Measurements from ENCODE around the gene SLC2A8. TPM values are rescaled to one million over a fixed set of nuclear protein-coding genes. Genes with fewer than 3 reads are reported as not detected.

The SLC2A8 gene, protein sequence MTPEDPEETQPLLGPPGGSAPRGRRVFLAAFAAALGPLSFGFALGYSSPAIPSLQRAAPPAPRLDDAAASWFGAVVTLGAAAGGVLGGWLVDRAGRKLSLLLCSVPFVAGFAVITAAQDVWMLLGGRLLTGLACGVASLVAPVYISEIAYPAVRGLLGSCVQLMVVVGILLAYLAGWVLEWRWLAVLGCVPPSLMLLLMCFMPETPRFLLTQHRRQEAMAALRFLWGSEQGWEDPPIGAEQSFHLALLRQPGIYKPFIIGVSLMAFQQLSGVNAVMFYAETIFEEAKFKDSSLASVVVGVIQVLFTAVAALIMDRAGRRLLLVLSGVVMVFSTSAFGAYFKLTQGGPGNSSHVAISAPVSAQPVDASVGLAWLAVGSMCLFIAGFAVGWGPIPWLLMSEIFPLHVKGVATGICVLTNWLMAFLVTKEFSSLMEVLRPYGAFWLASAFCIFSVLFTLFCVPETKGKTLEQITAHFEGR
- total RNA-seq: 10 to 100 TPM; 19.8 to 31.2 (median 25.7) TPM

DNA sequence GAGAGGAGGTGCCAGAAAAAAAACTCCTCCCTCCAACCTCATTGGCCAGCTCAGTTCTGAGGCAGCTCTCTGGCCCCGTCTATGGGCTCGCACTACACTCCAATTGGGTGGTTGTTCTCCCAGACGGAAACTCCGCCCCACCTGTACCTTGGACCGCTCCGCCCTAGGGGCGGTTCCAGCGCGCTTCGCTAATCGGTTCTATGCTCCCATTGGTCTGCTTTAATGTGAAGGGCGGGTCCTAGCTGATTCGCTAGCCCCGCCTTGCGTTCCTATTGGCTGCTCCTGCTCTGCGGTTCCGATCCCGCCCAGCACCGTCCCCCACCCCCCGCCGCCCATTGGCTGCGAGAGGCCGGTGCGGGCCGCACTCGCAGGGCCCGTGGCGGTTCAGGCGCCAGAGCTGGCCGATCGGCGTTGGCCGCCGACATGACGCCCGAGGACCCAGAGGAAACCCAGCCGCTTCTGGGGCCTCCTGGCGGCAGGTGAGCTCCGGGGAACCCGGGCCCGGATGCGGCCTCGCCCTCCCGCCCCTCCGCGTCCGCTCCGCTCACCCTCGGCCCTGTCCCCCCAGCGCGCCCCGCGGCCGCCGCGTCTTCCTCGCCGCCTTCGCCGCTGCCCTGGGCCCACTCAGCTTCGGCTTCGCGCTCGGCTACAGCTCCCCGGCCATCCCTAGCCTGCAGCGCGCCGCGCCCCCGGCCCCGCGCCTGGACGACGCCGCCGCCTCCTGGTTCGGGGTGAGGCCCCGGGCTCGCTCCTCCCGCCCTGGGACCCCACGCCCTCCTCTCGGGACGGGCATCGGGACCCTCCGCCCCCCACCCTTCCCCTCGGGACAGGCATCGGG lies at the start of gene SLC2A8:
Gene SLC2A8 (plus strand): TSS at position 362 of the 838 bp plus-strand sequence. CDS start 62 bp downstream, at position 424.
- ATAC-seq: peak; percentile 94 to 97
- intact Hi-C loops (cut with DNase I; ENCODE audit: low total_unique reads) (loop anchor here (1.0 to 5.0 kb wide), 4 partner anchors 27 to 175 kb away; partner anchors contain the start of genes LRSAM1, RPL12 and ZNF79), in situ Hi-C loops (cut with MboI; ENCODE audit: low sequenced_read_pairs in 4 of 4) (loop anchor here in 1 of 4 donors (25.0 kb wide), 1 partner anchor 460 kb away; no protein-coding TSS in a partner anchor)
- Histone ChIP-seq H3K27ac (peak within 1 kb of the TSS; percentile 81 to 95 (median 91)), H3K4me3 (peak within 1 kb of the TSS; percentile 75 to 95 (median 81)), H3K36me3 (peaks cover 0 to 16% of the 10 kb centered on the region in 2 donors), H3K27me3 (no peaks in the 10 kb centered on the region), H3K4me1 (peaks cover 17 to 19% of the 10 kb centered on the region in 2 donors), H3K9me3 (no peaks in the 10 kb centered on the region)
- TF ChIP-seq, protein P1, sequence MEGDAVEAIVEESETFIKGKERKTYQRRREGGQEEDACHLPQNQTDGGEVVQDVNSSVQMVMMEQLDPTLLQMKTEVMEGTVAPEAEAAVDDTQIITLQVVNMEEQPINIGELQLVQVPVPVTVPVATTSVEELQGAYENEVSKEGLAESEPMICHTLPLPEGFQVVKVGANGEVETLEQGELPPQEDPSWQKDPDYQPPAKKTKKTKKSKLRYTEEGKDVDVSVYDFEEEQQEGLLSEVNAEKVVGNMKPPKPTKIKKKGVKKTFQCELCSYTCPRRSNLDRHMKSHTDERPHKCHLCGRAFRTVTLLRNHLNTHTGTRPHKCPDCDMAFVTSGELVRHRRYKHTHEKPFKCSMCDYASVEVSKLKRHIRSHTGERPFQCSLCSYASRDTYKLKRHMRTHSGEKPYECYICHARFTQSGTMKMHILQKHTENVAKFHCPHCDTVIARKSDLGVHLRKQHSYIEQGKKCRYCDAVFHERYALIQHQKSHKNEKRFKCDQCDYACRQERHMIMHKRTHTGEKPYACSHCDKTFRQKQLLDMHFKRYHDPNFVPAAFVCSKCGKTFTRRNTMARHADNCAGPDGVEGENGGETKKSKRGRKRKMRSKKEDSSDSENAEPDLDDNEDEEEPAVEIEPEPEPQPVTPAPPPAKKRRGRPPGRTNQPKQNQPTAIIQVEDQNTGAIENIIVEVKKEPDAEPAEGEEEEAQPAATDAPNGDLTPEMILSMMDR (IDR thresholded peaks at IDR 0.05 in 4 of 5, conservative IDR thresholded peaks at IDR 0.05 in 1 of 5): peak in 3 of 5 experiments; percentile 29 to 52 (median 31)
- TF ChIP-seq POLR2A (IDR thresholded peaks at IDR 0.05): peak; percentile 84 to 86
- DNase-seq: peak; percentile 99 to 100

- intact Hi-C loops (cut with DNase I; ENCODE audit: low total_unique reads): loop anchor here (5.0 kb wide), 1 partner anchor 41 kb away; no protein-coding TSS in a partner anchor
- TF ChIP-seq, protein P1 (IDR thresholded peaks at IDR 0.05 in 4 of 5, conservative IDR thresholded peaks at IDR 0.05 in 1 of 5): peak in 4 of 5 experiments; percentile 13 to 49 (median 30)
- no peak for TF ChIP-seq POLR2A (IDR thresholded peaks at IDR 0.05)
- in situ Hi-C loops (cut with MboI; ENCODE audit: low sequenced_read_pairs in 4 of 4): loop anchor here in 1 of 4 donors (5.0 kb wide), 1 partner anchor 66 kb away; no protein-coding TSS in a partner anchor
- no peak for DNase-seq
- Histone ChIP-seq H3K4me3 (no peak overlapping the region), H3K27me3 (no peaks in the 10 kb centered on the region), H3K9me3 (no peaks in the 10 kb centered on the region), H3K27ac (peak overlapping the region in 1 of 4 donors; percentile 62), H3K4me1 (peaks cover 15 to 28% of the 10 kb centered on the region in 2 donors), H3K36me3 (no peaks in the 10 kb centered on the region)
- ATAC-seq: peak; percentile 44 to 57
Observed at GRCh38 chr9:127347831-127348776, 48.9 kb upstream of the SLC2A8 start.

DNA sequence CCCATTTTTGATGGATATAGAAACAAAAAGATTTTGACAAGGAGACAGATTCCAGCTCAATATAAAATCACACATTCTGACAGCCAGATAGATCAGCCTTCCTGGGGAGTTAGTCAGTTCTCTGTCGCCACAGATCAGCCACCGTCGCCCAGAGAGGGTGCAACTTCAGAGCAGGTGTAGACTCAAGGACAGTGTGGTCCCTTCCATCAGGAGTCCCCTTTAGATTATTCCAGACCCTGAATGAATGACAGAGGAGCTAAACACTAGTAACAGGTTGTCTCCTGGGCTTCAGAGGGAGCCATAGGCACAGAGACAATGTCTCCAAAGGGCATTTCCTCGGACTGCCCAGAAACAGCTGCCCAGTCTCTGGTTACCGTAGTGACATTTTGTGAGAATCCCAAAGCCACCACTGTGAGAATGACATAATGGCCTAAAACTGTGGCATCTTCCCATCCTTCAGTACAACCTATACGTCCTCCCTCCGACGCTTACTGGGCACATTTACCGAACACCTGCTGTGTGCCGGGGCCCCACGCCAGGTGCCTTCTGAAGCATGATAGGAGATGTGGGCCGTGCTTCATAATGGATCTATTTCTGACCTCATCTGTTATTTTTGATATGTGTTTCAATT lies 47.4 kb upstream of the SLC2A8 start:
- Histone ChIP-seq H3K4me1 (peaks cover 11 to 28% of the 10 kb centered on the region in 2 donors), H3K4me3 (no peak overlapping the region), H3K27ac (peak overlapping the region; percentile 62 to 69 (median 64)), H3K9me3 (no peaks in the 10 kb centered on the region), H3K36me3 (no peaks in the 10 kb centered on the region), H3K27me3 (no peaks in the 10 kb centered on the region)
- ATAC-seq (peak; percentile 66 to 93), DNase-seq (peak in 1 of 2 donors; percentile 69)
- in situ Hi-C loops (cut with MboI; ENCODE audit: low sequenced_read_pairs in 4 of 4) (loop anchor here in 1 of 4 donors (5.0 kb wide), 1 partner anchor 67 kb away; no protein-coding TSS in a partner anchor), intact Hi-C loops (cut with DNase I; ENCODE audit: low total_unique reads) (loop anchor here (5.0 kb wide), 2 partner anchors 42 to 67 kb away; no protein-coding TSS in a partner anchor)
- TF ChIP-seq POLR2A (IDR thresholded peaks at IDR 0.05): no peak
- TF ChIP-seq, protein P1 (IDR thresholded peaks at IDR 0.05 in 4 of 5, conservative IDR thresholded peaks at IDR 0.05 in 1 of 5): no peak
